ENCODE results near the gene UBAC2.
"Not testable (repeated sequence)": the region's sequence is repeated elsewhere in the genome, so short reads cannot be mapped to it uniquely, and the experiment has no call there.

UBAC2 gene

DNA sequence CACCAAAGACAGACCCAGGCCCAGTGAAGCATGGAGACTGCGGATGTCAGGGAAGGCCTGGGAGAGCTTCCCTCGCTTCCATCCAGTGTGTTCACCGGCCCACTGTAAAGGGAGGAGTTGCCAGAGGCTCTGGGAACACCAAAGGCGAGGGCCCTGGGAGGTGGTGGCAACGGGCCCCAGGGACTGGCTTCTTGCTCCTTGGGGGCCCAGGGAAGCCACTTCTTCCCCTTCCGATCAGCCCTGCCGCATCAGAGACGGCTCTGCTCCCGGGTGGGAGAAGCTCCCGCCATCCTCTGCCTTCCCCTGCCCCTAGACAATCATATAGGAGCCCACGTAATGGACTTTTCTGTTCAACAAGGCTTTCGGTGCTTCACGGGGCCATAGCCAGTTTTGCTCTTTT, 189.9 kb downstream of the UBAC2 start:
- POLR2A ChIA-PET = no interaction called here
- CTCF ChIA-PET = interaction anchor here (1.2 kb wide), 1 partner anchor 214 kb away, joined by 4 read pairs; no protein-coding TSS in a partner anchor
- no peak for TF ChIP-seq L3MBTL2 (conservative IDR thresholded peaks at IDR 0.05)
- no peak for TF ChIP-seq SP1 (IDR thresholded peaks at IDR 0.05)
- TF ChIP-seq ELF4 (IDR thresholded peaks at IDR 0.05) = no peak
- TF ChIP-seq SUZ12 (IDR thresholded peaks at IDR 0.05) = no peak
- no peak for TF ChIP-seq NFRKB (IDR thresholded peaks at IDR 0.05)
- no peak for TF ChIP-seq CTBP1 (IDR thresholded peaks at IDR 0.05; ENCODE audit: borderline replicate concordance)
- TF ChIP-seq TARDBP (IDR thresholded peaks at IDR 0.05) = no peak
- TF ChIP-seq HDGF (IDR thresholded peaks at IDR 0.05; ENCODE audit: borderline replicate concordance) = no peak
- no peak for TF ChIP-seq FOXK2 (IDR thresholded peaks at IDR 0.05)
- DNase-seq (ENCODE audit: extremely low spot score) = no peak

DNA sequence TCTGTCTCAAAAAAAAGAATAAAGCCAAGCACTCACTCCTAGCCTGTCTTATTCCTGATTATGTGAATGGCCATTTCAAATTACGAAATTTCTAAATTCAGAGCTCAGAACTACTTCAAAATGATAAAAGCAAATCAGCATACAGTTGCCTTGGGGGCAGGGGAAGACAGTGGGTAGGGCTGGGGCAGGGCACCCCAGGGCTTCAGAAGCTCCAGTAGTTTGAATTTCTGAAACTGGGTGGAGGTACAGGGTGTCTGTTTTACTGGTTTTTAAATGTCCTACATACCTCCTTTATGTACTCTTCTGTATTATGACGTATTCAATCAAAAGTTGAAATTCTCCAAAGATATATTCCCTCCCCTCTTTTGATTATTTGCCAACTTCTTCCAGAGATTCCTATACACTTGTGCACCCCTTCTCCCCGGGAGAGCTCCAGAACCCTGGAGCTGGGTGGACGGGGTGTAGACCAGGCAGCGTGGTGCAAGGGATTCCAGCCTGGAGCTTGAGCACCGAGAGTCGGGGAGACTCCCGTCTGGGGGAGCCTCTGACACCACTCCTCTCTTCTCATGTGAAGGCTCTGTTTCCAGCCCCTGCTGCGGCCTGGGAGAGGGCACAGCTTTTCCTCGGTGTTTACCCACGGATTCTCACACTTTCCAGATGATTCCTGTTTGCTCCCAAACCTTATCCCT, 191.3 kb downstream of the UBAC2 start:
- POLR2A ChIA-PET = no interaction called here
- CTCF ChIA-PET = interaction anchor here (0.6 to 1.2 kb wide), 2 partner anchors 45 to 215 kb away, joined by 3 to 4 read pairs; no protein-coding TSS in a partner anchor

DNA sequence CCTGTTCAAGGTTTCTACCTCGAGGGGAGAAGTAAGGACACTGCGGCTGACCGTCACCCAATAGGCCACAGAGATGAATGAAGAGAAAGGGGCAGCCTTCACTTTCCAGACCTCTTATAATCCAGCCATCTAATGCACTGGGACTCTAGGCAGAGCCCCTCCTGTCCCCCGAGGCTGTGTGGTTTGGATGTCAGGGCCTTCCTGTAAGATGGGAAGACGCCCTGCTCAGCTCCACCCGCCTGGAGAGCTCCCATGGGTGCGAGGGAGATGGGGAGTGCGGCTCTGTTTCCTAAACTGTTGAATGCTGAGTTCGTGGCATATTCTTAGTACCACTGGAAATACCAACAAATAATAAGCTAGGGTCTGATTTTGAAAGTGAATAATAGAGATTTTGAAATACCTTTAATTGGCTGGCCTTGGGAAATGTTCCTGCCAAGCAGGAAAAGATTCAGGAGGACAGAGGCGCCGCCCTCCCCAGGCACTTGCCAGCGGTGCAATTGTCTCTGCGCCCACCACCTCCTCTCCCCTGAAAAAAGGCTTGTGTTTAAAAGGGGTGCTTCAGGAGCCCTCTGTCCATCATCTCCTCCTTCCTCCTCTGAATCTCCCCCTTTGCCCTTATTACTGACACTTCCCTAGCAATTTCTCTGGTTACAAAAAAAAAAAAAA, 191.9 kb downstream of the UBAC2 start:
- TF ChIP-seq FOXA1 (IDR thresholded peaks at IDR 0.05) = no peak
- ChIA-PET CTCF (interaction anchor here (0.6 kb wide), 1 partner anchor 44 kb away, joined by 3 read pairs; no protein-coding TSS in a partner anchor), POLR2A (no interaction called here)
- no peak for DNase-seq (ENCODE audit: extremely low spot score)

More for the DNA sequence above, 191.3 kb downstream of the UBAC2 start:
- TF ChIP-seq CTBP1 (IDR thresholded peaks at IDR 0.05; ENCODE audit: borderline replicate concordance) = no peak
- TF ChIP-seq BHLHE40 (IDR thresholded peaks at IDR 0.05; ENCODE audit: borderline replicate concordance) = no peak
- TF ChIP-seq HDGF (IDR thresholded peaks at IDR 0.05; ENCODE audit: borderline replicate concordance) = no peak
- no peak for TF ChIP-seq NFRKB (IDR thresholded peaks at IDR 0.05)
- TF ChIP-seq SUZ12 (IDR thresholded peaks at IDR 0.05) = no peak
- no peak for TF ChIP-seq ELF4 (IDR thresholded peaks at IDR 0.05)
- no peak for TF ChIP-seq L3MBTL2 (conservative IDR thresholded peaks at IDR 0.05)
- TF ChIP-seq SP1 (IDR thresholded peaks at IDR 0.05) = no peak
- no peak for TF ChIP-seq FOXM1 (IDR thresholded peaks at IDR 0.05; ENCODE audit: borderline replicate concordance)
- no peak for TF ChIP-seq FOXA1 (IDR thresholded peaks at IDR 0.05)
- TF ChIP-seq FOXK2 (IDR thresholded peaks at IDR 0.05) = no peak
- TF ChIP-seq, protein P1, sequence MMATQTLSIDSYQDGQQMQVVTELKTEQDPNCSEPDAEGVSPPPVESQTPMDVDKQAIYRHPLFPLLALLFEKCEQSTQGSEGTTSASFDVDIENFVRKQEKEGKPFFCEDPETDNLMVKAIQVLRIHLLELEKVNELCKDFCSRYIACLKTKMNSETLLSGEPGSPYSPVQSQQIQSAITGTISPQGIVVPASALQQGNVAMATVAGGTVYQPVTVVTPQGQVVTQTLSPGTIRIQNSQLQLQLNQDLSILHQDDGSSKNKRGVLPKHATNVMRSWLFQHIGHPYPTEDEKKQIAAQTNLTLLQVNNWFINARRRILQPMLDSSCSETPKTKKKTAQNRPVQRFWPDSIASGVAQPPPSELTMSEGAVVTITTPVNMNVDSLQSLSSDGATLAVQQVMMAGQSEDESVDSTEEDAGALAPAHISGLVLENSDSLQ (IDR thresholded peaks at IDR 0.05) = no peak
- no peak for TF ChIP-seq TARDBP (IDR thresholded peaks at IDR 0.05)
- no peak for TF ChIP-seq ARNT (IDR thresholded peaks at IDR 0.05)
- TF ChIP-seq ZNF384 (IDR thresholded peaks at IDR 0.05) = no peak
- TF ChIP-seq LEF1 (IDR thresholded peaks at IDR 0.05; ENCODE audit: borderline replicate concordance) = no peak
- no peak for DNase-seq (ENCODE audit: extremely low spot score)

DNA sequence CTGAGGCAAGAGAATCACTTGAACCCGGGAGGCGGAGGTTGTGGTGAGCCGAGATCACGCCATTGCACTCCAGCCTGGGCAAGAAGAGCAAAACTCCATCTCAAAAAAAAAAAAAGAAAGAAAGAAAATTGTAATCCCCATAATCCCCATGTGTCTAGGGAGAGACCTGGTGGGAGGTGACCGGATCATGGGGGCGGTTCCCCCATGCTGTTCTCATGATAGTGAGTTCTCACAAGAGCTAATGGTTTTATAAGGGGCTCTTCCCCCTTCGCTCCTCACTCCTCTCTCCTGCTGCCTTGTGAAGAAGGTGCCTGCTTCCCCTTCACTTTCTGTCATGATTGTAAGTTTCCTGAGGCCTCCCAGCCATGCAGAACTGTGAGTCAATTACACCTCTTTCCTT, 192.7 kb downstream of the UBAC2 start:
- POLR2A ChIA-PET, CTCF ChIA-PET: not testable (repeated sequence)

DNA sequence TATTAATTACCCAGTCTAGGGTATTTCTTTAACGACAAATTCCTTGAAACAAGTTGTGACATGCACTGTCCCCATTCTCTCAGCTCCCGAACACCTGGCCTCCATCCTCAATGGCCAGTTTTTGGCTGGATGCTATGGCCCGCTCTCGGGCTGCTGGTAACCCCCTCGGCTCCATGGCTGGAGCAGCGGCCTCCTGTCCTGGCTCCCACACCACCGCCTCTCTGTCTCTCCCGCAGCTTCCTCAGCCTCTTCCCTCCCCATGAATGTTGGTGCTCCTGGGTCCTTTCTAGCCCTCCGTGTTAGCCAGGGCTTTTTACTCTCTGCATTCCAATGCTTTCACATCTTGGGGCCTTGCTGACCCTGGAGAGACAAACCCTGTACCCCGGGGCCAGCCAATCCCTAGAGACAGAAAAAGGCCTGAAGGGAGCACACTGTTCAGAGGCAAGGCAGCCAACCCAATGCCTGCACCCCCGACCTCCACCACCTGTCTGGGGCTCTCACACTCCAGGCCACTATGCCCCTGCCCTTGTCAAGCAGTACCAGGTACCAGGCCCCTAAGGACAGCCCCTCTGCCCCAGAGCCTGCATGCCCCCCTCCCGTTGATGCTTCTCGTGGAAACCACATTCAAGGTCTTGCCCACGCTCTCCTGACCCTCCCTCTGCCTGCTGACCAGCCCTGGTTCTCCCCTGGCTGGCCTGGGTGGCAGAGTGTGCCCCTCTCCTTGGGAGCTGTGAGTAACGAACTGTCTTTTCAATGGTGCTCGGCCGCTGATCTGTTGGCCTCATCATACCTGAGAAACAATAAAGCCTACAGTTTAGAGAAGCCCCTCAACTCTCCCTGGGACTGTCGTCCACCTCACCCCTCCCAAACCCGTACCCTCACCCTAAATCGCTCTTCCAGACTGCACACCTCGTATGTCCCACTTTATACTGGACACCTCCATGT, 193.4 kb downstream of the UBAC2 start:
- POLR2A ChIA-PET = no interaction called here

More for the DNA sequence above, 192.7 kb downstream of the UBAC2 start:
- DNase-seq (ENCODE audit: extremely low spot score) = not testable (repeated sequence)

DNA sequence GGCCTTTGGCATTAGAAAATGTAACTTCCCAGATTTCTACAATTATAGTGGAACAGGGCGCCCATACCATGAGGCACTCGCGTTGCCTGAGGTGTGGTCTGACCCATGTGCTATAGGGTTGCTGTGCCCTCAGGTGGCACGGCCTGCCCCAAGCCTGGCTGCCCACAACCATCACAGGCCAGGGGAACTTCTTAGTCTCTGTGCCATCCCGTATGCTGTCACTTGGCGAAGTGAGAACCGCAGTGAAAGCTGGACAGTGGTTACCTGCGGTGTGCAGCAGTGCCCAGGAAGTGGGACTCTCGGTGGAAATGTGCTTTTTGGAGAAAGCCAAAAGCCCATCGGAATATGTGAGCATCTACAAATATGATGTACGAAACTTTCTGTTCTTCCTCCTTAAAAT, 194.8 kb downstream of the UBAC2 start:
- ChIA-PET CTCF (no interaction called here), POLR2A (no interaction called here)
- TF ChIP-seq NFRKB (IDR thresholded peaks at IDR 0.05) (no peak), LEF1 (IDR thresholded peaks at IDR 0.05; ENCODE audit: borderline replicate concordance) (no peak), CTBP1 (IDR thresholded peaks at IDR 0.05; ENCODE audit: borderline replicate concordance) (no peak), FOXK2 (IDR thresholded peaks at IDR 0.05) (no peak), ARNT (IDR thresholded peaks at IDR 0.05) (no peak), L3MBTL2 (conservative IDR thresholded peaks at IDR 0.05) (no peak), ZNF384 (IDR thresholded peaks at IDR 0.05) (no peak), HDGF (IDR thresholded peaks at IDR 0.05; ENCODE audit: borderline replicate concordance) (no peak), TARDBP (IDR thresholded peaks at IDR 0.05) (no peak), ELF4 (IDR thresholded peaks at IDR 0.05) (no peak)
- no peak for DNase-seq (ENCODE audit: extremely low spot score)

More for the DNA sequence above, 193.4 kb downstream of the UBAC2 start:
- CTCF ChIA-PET = no interaction called here
- no peak for TF ChIP-seq CTBP1 (IDR thresholded peaks at IDR 0.05; ENCODE audit: borderline replicate concordance)
- no peak for TF ChIP-seq FOXM1 (IDR thresholded peaks at IDR 0.05; ENCODE audit: borderline replicate concordance)
- TF ChIP-seq ARNT (IDR thresholded peaks at IDR 0.05) = no peak
- TF ChIP-seq ZNF384 (IDR thresholded peaks at IDR 0.05) = no peak
- TF ChIP-seq BHLHE40 (IDR thresholded peaks at IDR 0.05; ENCODE audit: borderline replicate concordance) = no peak
- TF ChIP-seq HDGF (IDR thresholded peaks at IDR 0.05; ENCODE audit: borderline replicate concordance) = no peak
- no peak for TF ChIP-seq SUZ12 (IDR thresholded peaks at IDR 0.05)
- TF ChIP-seq, protein P1 (IDR thresholded peaks at IDR 0.05) = no peak
- no peak for TF ChIP-seq LEF1 (IDR thresholded peaks at IDR 0.05; ENCODE audit: borderline replicate concordance)
- no peak for TF ChIP-seq FOXK2 (IDR thresholded peaks at IDR 0.05)
- TF ChIP-seq ELF4 (IDR thresholded peaks at IDR 0.05) = no peak
- DNase-seq (ENCODE audit: extremely low spot score) = no peak
